HG02678 (cell line): ENCODE measurements around the gene IL1RAP.
"Not testable (repeated sequence)": the region's sequence is repeated elsewhere in the genome, so short reads cannot be mapped to it uniquely, and the experiment has no call there.

Experiments used
- ATAC-seq: cut with Tn5 transposase; IDR thresholded peaks from one replicate; pipeline ENCODE4 v1.9.1; 2021; ENCODE audit warnings: mild to moderate bottlenecking, moderate library complexity; ENCODE audit not compliant: unreplicated experiment

Gene IL1RAP

GRCh38 chr3:190513409-190514370 is at the start of gene IL1RAP:
Gene IL1RAP (plus strand): TSS chr3:190514085. CDS start chr3:190564290, 50,205 bp downstream.
- ATAC-seq = peak; percentile 99

- ATAC-seq = no peak
These were observed 46.0 kb upstream of the IL1RAP start for GRCh38 chr3:190467922-190468321.

- ATAC-seq = not testable (repeated sequence)
These were observed 40.6 kb upstream of the IL1RAP start for GRCh38 chr3:190473261-190473660.

DNA sequence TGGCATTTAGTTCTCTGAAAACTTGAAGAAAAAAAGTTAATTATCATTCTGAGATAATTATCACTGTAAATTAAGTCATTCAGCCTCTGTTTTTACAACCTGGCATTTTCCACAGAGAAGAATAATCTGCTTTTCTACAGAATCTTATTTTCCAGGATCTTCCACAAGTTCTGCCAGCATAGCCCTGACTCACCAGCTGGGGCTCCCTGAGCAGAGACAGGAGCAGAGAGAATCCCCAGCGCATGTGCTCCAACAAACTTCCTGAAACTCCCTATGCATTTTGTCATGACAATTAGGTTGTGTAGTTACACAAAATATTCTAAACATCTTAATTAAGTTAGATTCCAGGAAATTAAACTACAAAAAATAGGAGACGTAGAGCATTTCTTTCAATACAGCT is 32.1 kb upstream of the IL1RAP start:
- ATAC-seq = no peak

DNA sequence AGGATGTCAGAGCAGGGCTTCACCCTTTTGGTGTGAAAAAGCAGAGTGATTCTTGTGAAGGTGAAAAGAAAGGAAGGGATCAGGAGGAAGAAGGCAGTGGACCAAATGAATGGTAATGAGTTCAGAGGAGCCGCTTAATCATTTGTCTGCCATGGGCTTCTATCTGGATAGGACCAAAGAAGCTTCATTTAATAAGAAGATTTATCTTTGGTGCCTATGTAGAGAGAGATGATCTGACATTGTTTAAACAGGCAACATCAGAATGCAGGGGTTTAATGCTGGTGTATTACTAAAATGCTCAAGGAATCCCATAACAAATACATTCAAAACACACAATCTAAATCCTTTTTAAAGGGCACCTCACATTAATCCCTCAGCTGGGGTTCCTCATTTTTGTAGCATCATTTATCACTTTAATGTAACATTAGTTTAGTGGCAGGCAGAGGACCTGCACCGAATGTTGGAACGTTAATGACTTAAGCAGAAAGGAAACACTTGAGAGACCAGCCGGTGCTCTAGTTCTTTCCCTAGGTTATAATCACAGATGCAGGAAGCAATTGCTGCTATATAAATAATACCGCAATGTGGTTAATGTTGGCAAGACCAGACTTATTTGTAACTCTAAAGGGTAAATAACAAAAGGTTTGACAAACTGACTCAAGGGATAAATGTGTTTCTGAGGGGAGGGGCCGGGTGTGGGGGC is 27.9 kb upstream of the IL1RAP start:
- no peak for ATAC-seq

DNA sequence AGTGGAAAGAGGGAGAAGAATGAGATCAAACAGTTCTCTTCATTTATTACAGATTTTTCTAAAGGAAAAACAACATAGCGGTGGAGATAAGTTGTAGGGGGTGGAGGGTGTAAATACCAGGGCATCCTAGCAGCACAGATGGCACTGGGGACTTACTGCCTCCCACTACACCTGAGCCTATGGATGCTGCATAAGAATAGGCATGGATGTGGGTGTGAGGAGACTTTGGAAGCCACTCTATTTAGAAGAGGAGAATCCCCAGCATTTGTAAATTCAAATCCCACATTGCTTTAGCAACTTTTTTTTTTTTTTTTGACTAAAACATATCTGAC is 27.4 kb upstream of the IL1RAP start:
- no peak for ATAC-seq

GRCh38 chr3:190486908-190487607 is 26.8 kb upstream of the IL1RAP start:
- ATAC-seq = no peak

DNA sequence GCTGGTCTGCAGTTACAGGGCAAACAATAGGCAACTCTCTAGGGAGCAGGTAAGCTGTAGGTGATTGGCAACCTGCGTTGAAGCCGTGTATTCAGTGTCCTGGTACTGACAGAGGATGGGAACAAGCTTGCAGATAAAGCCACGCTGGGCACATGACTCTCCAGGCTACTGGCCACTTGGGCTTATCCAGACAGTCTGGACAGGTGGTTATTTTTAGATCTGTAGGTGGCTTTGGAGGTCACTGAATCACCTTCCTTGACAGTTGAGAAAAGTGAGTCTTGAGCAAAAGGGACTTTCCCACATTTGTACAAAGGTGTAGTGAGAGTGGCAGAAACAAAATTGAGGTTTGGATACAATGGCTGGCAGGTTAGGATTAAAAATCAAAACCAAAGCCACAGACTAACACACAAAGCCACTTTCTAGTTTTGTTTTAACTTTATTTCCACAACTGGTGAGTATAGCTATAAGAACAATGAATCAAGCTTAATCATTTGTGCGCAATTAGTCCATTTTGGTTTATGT is 22.3 kb upstream of the IL1RAP start:
- no peak for ATAC-seq

GRCh38 chr3:190492129-190492528 is 21.8 kb upstream of the IL1RAP start:
- no peak for ATAC-seq

DNA sequence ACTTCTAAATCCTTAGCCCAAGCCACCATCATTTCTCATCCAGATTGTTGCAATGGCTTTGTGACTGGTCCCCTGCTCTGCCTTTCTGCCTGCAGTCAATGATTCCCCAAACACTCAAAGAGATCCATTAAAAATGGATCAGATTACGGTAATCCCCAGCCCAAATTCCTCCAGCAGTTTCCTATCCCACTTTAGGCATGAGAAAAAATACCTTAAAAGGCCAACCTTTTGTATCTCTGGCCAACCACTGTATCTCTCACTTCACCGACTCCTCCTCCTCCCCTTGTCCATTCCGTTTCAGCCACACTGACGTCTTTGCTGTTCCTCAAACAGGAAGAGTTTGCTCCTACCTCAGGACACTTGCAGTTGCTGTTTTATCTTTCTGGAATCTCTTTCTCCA is 20.9 kb upstream of the IL1RAP start:
- no peak for ATAC-seq

GRCh38 chr3:190494907-190495306 is 19.0 kb upstream of the IL1RAP start:
- no peak for ATAC-seq

DNA sequence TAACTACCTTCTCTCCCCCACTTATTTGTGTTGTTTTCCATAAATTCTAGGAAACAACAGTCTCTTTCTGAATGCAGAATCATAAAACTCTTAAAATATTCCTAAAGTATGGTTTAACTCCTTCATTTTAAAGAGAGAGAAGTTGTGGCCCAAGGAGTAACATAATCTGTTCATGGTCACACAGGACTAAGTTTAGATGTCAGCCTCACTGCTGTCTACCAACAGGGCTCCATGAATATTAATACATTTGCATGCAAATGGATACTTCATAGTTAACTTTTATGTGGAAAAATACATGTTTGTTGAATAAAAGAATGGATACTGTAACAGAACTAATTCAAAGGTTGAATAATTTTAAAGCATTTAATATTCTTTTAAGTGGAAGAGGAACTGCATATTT is 18.5 kb upstream of the IL1RAP start:
- ATAC-seq = no peak

DNA sequence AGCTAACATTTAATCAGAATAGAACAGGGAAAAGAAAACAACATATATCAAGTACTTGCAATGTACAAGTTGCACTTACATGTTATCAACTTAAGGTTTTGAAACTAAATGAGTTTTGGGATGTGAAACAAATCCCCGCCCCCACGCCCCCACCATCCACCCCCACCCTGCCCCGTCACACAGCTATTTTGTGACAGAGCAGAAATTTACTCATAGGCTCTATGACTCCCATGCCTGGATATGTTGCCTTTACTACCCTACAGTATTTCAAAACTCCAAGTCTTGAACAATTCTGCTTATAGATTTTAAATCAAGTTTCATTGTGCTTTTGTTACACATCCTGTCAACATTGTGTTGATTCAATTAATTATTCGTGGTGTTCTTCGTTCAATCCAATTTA is 18.1 kb upstream of the IL1RAP start:
- ATAC-seq = no peak

DNA sequence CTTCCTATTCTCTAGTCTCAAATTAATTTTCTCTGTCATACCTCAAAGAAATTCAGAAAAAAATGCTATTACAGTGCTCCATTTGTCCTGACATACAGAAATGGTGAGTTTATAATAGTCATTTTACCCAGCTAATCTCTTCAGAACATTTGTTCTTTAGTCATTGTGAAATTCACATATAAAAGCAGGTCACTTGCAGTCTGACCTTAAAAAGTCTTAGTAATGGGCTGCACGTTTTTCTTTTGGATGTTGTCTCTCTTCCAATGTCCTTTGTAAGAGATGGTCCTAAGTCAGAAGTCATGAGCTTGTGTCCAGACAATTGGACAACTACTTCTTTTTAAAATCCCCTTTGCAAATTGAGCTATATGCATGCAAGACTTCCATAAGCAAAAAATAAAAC is 17.0 kb upstream of the IL1RAP start:
- ATAC-seq = no peak

DNA sequence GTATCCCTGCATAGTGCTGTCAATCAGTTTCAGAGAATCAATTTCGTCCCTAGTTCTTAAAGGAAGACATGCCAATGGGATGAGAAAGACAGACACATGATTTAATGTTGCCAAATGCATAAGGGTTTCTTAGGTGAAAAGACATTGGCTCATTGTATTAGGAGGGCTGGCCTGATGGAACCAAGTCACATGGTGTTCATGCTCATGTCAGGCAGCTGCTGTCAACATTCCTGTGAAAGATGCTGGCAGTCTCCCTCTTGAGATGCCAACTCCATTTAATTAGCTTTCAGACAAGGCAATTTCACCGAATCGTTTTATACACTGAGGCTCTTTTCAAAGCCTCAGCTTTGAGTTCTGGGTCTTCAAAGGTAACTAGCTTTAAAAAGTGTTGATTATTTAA is 16.1 kb upstream of the IL1RAP start:
- no peak for ATAC-seq

- ATAC-seq = no peak
These were observed 15.6 kb upstream of the IL1RAP start for GRCh38 chr3:190498293-190498692.

DNA sequence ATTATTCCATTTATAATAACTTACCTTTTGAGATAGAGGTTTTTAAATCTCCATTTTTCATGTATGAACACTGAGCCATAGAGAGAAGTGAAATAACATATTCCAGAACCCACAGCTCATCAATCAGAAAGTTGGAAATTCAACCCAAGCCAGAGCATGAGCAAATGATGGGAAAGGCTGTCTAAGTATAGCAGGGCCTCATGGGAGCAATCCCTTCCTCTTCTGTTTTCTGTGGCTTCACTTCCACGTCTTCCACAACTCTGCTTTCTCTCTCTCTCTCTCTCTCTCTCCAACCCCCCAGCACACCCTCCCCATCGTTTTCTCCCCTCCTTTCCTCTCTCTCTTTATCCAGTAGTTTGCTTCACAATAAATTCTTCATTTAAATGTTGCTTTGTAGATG is 14.8 kb upstream of the IL1RAP start:
- ATAC-seq = no peak

GRCh38 chr3:190502946-190503345 is 10.9 kb upstream of the IL1RAP start:
- no peak for ATAC-seq

DNA sequence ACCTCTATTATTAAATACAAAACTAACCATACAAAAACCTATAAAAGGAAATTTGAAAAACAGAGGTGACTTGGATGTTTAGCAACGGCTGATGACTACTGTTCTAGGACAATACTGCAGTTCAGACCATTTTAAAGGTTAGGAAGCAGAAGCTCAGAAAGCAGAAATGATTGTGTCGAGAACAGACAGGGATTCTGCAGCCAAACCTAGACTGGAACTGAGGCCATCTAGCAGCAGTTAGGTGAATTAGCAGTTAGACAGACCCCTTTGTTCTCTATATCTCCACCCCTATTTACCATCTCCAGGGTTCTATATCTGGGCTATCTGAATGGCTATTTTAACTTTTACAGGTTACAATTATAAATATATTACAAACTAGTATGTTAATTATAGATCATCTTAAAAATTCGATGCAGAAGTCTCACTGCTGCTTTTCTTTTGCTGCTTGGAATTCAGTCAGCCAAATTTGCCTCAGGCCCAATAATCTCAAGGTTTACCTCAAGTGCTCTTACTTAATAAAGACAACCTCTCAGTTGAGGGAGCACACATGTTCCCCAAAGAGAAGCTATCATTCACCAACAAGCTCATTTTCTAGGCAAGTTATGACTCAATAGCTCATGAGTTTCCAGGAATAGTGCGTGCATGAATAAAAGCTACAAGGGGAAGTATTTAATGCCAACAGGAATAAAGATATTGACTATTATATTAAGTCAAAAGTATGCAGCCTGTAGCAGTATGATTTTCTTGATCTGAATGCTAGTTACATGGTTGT is 9.3 kb upstream of the IL1RAP start:
- ATAC-seq = no peak

GRCh38 chr3:190505381-190506003 is 8.4 kb upstream of the IL1RAP start:
- ATAC-seq = no peak
